Stimulated activated CD8-positive, alpha-beta memory T cell treated with anti-CD3 and anti-CD28 coated beads, Interleukin-2, amount 100 ng/mL, for 1 hour (primary cell): Measurements from ENCODE around the gene SLC25A1.

Source experiments
- DNase-seq, 2 donors: peaks; one replicate each; pipeline ENCODE4 v3.0.0-alpha.2; 2020; ENCODE audit warnings: low read depth in 2 of 2

The SLC25A1 gene

DNA sequence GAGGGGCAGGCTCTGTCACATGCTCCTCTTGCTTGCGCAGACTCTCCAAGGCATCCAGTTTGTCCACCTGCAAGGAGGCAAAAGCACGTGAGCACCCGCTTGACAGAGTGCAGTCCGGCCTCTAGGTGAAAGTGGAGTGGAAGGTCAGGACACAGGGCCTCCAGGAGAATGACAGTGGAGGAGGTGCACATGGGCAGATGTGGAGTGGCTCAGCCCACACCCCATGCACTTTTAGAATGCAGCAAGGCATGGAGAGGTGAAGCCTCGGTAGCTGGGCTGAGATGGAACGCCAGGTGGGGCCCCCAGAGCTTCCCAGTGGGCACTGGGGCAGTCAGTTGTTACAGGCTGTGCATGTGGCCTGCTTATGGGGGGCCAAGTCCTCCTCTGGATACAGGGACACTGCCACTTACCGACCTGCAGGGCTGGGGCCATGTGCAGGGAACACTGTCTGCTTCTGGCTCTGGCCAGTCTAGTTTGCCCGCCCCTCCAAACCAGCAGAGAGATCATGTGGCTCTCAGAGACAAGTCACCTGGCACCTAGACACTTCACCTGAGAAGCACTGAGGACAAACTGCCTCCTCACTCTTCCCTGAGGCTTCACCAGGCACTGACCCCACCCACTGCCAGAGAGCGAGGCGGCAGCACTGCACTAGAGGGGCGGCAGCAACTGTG, 2.3 kb upstream of the SLC25A1 start:
- DNase-seq = no peak

DNA sequence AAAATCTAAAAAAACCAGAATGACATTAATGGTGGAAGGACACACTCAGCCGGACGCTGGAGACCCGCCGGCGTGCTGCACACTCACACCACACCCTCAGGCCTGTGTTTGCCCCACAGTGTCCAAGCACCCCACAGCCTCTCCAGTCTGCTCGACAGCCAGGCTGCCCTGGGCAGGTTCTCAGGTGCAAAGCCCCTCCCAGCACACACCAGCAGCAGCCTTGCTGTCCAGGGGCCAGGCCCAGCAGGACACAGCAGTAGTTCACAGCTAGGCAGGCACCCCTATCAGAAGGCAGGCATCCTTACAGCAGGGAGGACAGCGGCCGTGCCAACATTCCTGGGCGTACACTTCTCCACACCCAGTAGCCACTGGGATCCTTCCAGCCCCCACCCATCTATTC, 1.7 kb upstream of the SLC25A1 start:
- DNase-seq = no peak

DNA sequence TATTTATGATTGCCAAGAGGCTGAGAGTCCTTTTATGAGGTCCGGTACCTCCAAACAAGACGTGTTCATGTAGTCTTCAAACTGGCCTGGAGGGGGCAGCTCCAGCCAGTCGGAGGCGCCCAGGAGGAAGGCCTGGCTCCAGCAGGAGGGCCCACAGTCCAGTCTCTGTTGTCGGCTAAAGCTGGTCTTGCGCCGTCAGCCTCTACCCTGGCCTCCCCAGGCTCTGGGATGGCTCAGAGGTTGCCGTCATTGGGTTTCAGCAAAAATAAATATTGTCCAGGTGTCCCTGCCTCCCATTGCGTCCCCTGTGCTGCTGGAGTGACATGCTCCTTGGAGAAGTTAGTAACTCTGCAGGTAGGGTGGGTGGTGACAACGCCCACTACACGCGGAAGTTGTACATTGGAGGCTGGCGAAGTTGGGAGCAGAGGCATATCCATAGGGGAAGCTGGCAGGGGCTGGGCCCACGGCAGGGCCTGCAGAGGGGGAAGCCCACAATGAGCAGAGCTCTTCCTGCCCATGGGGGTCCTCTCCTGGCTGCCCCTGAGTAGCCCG, 1.0 kb upstream of the SLC25A1 start:
- DNase-seq = no peak

DNA sequence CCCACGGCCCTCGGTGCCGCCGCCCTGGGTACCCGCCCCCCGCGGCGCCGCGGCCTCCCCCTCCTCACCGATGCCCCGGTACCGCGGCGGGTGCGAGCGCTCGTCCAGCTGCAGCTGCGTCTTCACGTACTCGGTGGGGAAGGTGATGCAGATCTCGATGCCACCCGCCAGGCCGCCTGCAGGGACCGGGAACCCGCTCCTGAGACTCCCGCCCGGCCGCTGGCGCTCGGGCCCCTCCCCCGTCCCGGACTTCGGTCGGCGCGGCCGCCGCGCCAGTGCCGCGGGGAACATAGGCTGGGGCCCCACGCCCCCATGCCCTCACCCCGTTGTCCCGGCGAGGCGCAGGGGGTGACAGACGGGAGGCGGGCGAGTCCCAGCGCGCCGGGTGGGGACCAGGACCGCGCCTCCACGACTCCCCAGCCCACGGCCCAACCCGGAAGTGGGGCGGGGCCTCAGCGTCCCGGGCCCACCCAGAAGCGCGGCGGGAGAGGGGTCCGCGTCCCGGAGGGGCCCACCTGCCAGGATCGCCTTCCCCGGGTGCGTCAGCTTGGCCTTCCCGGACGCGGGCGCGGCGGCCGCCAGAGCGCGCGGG, 375 bp downstream of the SLC25A1 start:
- DNase-seq = peak in 1 of 2 donors; percentile 30

DNA sequence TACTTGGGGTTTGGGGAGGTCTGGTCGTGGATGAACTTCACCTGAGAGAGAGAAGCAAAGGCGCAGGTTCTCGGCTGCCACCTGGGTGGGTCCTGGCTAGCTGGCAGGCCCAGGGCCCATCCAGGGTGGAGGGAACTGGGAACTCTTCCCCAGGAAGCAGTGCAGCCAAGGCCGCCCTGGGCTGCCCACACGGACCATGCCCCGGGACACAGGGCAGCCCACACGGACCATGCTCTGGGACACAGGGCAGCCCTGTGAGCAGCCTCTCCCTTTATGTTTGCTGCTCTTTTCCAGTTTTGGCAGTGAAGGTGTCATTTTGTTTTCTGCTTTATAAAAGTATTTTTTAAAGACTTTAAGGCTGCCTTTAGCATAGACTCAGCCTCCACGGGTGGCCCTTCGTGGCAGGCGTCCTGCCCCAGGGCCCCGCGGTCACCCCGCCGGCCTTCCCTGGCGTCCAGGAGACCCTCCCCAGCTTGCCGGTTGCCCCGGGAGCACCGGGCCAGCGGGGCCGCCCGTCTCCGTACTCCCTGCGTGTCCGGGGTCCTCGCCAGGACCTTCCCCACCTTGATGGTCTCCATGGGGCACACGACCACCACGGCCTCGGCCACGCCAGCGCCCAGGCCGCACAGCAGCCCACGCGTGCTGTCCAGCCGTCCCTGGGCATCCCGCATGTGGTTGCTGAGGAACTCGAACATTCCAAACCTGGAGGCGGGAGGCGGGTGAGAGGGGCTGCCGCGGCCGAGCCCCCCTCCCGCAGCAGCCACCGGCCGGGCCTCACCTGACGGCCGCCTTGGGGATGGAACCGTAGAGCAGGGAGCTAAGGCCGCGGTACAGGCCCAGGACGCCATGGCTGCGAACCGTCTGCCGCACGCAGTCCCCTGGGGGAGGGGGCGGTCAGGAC, 1.1 kb downstream of the SLC25A1 start:
- DNase-seq = no peak

DNA sequence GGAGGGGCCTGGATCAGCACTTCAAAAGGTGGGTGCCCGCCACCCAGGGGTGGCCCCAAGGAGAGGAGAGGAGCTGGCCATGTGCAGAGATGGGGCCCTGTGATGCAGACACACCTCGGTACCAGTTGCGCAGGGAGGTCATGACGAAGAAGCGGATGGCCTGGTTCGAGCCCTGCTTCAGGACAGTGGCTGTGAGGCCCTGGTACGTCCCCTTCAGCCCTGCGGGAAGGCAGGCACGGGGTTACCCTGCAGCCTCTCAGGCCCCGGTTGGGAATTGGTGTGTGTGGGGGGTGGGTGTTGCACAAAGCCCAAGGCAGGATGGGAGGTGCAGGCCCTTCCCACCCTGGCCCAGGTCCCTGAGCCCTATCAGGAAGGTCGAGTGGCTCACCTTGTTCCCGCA, 1.8 kb downstream of the SLC25A1 start:
- DNase-seq = no peak

DNA sequence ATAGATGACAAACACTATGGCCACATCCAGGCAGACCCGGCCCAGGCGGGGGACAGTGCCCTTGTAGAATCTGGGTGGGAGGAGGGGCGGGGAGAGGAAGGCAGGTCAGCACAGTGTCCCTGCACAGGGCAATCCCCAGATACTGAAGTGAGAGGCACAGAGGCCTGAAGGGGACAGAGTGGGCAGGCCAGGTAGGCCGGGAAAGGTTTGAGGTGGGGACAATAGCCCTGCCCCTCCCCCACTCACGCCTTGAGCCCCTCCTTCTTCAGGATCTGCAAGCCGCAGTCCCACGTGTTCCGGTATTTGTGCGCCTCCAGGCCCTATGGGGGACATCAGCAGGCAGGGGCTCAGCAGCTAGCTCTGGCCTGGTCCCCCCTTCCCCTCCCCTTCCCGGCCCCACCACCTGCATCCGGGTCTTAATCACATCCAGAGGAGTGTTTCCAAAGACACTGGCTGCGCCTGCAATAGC, 2.3 kb downstream of the SLC25A1 start:
- no peak for DNase-seq

DNA sequence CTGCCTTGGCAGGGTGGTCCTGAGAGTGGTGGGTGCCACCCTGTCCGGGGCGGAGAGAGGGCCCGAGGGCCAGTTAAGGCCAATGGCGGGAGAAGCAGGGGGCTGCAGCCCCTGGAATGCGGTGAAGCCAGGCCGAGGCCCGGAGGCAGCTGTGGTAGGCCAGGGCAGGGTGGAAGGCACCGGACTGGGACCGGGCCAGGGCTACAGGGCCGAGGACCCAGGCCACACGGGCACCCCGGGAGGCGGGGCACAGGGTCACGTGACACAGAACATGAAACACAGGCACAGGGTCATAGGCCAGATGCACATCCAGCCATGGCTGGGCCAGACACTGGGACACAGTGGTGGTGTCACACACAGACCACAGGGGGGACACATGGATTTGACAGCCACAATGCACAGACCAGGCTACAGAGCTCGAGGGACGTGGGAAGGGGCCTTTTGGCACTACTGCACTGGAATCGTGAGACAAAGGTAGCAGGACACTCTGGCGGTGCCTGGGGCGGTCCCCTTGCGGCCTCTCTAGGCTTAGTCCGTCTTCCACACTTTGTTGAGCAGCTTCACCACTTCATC, 2.8 kb downstream of the SLC25A1 start:
- DNase-seq = no peak

DNA sequence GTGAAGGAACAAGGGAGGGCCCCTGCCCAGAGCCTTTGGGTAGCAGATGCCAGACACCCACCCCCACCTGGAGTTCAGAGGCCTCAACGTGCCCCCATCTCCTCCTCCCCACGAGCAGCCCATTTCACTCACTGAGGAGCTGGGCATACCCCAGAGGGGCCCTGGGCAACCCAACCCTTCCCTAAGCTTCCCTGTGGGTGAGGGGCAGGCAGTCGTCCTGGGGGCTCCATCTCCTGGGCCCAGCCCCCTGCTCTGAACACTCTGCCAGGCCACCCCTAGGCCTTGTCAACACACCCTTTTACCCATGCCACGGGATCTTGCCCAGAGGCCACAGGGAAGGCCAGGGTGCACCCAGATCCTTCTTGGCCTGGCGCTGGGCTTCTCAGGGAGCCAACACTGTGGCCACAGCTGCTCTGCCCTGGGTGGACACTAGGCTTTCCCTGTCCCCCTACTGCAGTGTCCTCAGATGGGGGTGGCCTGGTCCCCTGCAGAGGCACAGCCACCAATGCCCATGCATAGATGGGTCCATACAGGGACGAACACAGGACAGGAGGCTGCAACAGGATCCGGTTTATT, 3.4 kb downstream of the SLC25A1 start:
- DNase-seq = no peak

DNA sequence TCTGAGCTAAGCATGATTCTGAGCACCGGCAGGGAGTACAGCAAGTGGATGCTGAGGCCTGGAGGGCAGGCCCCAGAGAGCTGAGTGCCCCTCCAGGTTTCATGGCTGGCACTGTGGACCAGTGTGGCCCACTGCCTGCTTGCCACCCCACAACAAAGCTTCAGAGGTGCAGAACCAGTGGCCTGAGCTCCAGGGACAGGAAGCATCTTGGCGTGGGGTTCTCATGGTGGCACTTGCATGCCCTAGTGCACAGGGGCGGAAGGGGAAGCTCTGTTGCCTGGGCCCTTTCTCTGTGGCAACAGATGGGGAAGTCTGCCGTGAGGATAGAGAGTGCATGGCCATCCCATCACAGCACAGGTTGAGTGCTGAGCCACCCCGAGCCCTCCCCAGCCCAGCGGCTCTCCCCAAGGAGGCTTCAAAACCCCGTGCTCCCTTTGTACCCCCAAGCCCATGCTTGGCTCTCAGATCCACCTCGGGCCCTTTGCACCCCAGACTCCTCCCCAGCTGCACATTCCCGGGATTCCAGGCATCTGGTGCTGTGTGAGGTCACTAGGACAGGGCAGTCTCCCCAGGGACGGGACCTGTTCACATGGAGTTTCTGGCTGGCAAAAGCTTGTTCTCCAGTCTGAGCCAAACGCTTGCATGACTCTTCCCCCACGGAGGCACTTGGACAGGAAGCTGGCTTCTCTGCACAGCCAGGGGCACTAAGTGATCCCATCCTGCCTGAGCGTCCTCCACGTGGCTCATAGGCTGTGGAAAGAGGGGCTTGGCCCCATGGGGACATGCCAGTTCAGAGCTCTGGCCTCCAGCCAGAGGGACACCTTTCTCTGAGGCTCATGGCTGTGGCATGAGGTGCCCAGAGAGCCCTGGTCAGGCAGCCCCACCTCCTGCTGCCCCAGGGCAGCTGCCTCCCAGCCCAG, 4.2 kb downstream of the SLC25A1 start:
- DNase-seq = no peak

DNA sequence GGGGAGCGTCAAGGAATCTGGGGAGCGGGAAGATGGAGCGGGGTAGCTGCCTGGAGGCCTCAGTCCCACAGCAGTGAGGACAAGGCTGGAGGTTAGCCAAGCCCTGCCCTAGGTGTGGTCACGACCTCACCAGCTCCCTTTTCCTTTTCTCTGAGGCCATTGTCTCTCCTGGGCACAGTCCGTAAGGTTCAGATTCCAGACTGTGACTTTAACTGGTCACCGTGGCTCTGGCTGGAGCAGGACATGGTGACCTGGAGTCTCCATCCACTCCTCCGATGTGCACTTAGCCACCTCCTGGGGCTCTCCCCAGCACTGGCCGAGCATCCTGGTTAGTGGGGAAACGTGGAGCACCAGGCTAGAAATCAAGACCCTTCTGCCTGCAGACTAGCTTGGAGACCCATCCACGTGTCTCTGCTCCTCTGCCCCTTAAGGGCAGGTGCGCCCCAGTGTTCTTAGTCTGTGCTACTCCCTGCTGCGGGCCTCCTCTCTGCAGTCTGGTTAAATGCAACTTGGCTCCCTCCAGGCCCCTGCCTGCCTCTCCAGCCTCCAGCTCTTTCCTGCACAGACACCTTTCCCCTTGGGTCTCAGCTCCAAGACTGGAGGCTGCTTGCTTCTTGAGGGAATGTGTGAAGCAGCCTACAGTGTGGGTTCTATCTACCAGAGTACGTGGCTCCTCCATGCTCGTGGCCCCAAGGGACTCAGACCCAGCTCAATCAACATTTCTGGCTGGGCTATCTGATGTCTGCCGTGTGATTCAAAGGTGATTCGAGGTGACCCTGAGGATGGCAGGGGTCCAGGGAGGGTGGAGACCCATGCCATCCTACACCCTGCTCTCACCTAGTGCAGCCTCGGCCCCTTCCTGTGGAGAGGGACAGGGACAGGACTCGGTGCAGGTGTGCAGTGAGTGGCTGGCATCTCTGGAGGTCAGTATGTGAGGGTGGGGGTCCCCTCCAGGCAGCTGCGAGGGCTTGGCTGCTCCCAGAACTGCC, 5.2 kb downstream of the SLC25A1 start:
- no peak for DNase-seq

DNA sequence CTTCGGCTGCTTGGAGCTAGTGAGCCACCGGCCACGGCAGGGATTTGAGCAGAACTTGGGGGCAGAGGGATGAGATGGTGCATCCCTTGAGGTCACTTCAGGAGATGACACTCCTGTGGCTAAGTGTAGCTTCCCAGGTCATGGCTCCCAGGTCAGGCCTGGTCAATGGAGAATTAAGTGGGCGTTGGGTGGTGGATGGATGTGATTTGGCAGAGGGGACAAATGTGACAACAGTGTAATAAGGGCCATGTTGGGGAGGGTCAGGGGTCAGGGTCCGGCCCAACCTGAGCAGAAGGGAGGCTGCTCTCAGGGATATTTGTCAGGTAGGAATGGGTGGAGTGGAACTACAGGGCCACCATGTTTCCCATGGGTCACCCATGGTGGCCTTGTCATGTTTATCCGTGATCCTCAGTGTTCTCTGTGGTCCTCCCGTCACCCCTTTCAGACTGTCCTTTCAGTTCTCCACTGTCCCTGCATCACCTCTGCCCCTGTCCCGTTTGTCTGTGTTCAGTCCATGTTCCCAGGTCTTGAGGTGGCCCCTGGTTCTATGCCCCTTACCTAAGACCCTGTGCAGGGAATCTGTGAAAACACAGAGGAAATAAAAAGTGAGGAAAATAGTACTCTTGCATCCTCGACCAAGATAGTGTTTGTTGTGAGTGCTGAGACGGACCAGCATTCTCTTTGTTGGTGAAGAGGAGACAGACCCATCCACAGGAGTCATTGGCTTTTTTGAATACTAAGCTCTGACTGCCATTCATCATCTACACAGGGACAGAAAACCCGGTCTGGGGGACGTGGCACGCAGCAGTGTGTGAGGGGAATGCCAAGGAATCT, 6.1 kb downstream of the SLC25A1 start:
- DNase-seq = no peak

DNA sequence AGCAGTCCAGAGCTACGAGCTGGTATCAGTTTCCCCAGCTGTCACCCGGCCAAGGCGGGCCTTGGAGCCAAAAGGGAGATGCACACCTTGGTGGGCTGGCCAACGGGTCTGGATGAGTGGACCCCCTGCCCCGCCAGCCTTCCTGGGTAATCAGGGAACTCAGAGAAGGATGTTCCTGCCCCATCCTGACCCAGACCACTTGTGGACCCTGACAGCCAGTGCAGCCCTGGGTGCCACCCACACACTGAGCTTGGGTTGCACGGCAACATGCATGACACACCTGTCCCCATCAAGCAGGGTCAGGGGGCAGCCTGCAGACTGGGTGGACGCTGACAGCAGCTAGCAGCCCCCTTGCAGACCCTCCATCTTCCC, 8.6 kb downstream of the SLC25A1 start:
- no peak for DNase-seq

DNA sequence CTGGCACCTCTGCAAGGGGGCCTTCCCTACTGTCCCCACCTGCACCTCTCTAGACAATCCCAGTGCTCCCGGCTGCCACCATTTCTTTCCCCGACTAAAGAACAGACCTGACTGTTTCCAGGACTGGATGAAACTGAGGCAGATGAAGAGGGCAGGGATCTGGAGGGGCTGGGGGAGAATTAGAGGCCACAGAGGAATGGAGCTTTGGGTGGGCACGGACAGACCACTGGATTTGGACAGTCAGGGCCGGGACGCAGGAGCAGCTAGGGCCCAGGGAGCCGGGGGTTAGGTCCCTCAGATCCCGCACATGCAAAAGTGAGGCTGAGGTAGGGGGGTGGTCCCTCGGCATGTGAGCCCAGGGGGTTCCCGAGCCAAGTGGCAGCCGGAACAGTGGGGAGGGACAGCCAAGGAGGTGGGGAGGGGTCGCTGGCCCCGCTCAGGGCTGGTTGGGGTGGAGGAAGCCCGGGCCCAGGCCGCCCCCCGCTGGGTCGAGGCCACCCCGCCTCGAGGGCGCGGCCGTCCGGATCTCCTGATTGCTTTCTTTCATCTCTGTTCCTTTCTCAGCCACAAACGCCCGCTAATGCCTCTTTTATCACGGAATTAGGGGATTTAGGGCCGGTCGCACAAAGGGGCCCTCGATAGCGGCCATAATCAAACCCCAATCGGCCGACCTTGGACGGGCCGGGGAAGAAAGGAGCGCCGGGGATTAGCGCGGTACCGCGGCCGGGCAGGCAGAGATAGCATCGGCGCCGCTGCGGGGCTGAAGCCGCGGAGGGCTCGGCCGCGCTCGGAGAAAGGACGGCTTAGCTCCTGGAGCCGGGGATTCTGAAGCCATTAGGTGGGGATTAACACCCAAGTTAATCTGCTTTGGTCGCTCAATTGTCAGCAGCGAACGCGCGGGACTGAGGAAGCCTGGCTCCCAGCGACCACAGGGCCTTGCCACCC, 9.3 kb downstream of the SLC25A1 start:
- no peak for DNase-seq

DNA sequence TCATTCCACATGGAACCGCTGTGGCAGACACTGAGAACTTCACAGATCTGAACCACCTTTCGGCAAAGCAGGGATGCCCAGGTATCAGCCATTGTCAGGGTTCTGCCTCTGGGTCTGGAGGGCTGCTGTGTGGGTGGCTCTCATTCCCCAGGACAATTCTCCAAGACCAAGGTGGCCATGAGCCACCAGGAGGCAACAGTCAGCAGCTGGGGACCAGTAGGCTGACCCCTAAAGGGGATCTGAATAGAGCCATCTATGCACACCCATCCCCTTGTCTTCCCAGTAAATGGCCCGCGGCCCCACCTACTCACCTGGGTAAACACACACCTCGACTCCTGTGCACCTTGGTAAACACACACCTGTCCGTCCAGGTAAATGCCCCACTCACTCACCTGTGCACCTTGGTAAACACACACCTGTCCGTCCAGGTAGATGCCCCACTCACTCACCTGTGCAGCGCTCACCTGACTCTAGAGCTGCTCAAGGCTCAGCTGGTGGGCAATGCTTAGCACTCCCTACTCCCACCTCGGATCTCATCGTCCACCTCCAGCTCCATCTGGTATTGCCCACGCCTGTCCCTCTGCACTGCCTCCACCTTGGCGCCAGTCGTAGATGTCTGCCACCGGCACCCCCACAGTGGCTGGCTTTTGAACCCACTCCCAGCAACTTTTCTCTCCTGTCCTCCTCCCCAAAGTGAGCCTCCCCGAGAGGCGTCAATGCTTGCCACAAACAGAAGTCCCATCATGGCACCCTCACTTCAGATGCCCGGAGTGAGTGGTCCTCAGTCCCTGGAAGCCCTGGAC, 10.2 kb downstream of the SLC25A1 start:
- no peak for DNase-seq

DNA sequence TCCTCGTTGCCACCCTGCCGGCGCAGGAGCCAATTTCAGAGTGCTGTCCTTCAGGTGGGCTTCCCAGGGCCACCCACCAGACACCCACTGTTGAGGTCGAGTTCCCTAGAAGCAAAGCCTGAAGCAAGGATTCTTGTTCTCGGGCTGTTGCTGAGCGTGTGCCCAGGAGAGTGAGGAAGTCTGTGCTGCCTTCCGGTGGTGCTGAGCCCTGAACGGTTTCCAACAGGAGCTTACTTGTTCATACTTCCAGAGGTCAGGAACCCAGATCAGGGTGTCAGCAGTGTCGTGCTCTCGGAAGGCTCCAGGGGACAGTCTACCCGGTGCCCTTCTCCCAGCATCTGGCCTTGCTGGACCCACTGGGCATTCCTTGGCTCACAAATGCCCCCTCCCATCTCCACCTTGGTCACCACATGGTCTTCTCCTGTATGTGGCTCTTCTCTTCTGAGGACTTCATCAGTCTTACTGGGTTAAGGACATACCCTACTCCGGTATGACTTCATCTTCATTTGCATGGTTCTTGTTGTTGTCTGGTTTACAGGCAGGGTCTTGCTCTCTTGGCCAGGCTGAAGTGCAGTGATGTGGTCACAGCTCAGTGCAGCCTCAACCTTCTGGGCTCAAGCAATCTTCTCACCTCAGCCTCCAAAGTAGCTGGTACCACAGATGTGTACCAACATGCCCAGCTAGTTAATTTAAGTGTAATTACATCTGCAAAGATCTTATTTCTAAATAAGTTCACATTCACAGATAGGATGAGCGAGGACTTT, 11.2 kb downstream of the SLC25A1 start:
- DNase-seq = no peak
